Skin of body (tissue), 3 donors: ENCODE data around the gene ADIPOR2. TPM values are rescaled to one million over a fixed set of nuclear protein-coding genes. Genes with fewer than 3 reads are reported as not detected.

Experiments
- DNase-seq: peaks from one replicate; lab custom pipeline; 2025; lab: John Stamatoyannopoulos, UW
- small RNA-seq: library from RNA; depleted of rRNA; stranded (forward); fragments of <200 nt; gene quantifications from one replicate; pipeline ENCODE3, GENCODE V24; 2014; ENCODE audit warnings: low replicate concordance
- total RNA-seq: library from RNA; depleted of rRNA; stranded (reverse); fragments of >200 nt; gene quantifications from one replicate; pipeline ENCODE4 v1.2.3, GENCODE V29; 2014

Gene ADIPOR2
- total RNA-seq, 1 donor from 2014 or later, result 68.0 TPM

DNA sequence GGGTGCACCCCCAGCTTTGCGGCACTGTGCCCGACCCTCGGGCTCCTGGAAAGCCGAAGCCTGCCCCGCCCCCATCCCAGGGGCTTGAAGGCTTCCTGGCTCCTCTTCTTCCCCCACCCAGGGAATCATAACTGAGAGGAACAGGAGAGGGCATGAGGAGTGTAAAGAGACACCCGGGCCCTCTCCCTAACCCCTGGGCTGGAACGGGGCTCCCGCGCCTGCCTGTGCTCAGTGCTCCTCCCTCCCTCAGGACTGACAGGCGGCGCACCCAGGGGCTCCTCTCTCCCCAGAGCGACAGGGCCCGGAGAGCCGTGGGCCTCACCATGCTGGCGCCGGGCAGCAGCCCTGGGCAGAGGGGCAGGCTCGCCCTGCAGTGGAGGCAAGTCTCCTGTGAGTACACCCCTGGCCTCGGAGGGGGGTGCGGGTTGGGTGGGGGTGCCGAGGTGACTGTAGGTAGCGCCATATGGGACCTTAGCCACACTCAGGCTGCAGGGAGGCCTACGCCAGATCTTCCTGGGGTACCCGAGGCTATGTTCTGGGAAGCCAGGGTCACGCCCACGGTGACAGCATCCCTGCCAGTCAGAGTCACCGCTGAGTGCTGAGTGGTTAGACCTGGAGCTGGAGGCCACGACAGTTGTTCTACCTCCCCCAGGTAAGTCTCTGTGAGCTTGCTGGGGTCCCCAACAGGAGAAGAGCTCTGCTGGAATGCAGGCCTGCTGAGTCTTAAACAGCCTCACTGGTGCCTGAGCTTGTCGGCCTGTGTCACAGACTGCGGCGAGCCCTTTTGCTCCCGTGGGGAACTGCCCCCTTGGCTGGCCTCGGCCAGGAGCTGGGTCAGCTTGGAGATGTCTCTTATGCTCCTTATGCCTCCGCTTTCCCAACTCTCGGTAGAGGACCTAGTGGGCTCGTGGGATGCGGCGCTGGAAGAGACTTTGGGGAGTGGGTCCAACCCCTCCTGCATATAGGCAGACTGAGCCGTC lies 137.2 kb downstream of the ADIPOR2 start:
- DNase-seq, result no peak

DNA sequence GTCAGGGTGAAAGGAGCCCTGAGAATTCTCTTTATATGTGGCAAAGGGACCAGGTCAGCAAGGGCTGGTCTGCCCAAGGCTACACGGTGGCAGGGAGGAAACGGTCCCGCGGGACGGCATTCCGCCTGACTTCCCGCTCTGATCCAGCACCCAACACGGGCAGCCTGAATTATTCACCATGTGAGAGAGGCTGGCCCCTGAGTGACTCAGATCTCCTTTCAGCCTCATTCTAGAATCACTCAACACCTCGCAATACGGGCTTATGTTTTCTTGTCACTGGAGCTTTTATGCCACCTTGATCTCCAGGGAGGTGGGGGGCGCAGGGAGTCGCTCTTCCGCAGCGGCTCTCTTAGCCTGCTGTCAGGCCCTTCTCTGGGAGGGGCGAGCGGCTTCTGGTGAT lies 138.0 kb downstream of the ADIPOR2 start:
- DNase-seq, result no peak

DNA sequence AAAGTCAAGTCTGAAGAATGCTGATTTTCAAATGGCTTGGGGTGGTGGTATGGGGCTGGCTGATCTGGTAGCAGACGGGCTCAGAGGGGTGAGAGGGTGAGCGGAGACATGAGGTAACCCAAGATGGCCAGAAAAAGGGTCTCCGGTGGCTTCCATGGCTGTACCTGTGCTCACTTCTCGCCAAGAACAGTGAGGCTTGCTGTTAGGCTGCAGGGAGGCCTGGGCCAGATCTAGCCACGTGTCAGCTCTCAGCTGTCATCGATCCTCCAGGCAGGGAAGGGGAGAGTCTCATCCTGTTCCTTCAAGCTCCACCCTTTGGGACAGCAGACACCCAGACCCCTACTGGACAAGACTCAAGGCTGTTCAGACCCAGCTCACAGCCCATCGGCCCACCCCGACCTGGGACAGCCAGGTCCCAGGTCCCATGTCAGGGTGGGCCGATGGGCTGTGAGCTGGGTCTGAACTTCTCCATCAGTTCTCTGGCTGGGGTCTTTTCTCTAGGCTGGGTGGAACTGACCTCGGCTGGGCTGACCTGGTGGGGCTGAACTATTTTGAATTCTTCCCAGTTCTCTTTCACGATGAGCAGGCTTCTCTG lies 138.5 kb downstream of the ADIPOR2 start:
- no peak for DNase-seq

DNA sequence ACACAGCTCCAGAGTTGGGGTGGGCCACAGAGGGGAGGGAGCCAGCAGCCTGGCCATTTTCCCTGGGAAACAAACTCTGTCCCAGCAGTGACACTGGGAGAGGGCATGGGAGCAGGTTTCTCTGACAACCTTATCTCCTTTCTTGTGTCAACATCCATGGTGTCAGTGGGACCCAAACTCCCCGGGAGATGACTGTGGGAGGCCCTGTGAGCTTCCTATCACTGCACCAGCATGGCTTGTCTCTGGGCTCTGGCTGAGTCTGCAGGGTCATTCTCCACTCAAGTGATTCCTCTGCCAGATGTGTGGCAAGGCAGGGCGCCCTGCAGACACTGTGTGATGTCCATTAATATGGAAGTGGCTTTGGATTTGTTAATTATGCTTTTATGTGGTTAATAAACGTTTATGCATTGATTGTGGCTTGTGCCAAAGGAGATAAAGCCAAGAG lies 139.6 kb downstream of the ADIPOR2 start:
- no peak for DNase-seq

DNA sequence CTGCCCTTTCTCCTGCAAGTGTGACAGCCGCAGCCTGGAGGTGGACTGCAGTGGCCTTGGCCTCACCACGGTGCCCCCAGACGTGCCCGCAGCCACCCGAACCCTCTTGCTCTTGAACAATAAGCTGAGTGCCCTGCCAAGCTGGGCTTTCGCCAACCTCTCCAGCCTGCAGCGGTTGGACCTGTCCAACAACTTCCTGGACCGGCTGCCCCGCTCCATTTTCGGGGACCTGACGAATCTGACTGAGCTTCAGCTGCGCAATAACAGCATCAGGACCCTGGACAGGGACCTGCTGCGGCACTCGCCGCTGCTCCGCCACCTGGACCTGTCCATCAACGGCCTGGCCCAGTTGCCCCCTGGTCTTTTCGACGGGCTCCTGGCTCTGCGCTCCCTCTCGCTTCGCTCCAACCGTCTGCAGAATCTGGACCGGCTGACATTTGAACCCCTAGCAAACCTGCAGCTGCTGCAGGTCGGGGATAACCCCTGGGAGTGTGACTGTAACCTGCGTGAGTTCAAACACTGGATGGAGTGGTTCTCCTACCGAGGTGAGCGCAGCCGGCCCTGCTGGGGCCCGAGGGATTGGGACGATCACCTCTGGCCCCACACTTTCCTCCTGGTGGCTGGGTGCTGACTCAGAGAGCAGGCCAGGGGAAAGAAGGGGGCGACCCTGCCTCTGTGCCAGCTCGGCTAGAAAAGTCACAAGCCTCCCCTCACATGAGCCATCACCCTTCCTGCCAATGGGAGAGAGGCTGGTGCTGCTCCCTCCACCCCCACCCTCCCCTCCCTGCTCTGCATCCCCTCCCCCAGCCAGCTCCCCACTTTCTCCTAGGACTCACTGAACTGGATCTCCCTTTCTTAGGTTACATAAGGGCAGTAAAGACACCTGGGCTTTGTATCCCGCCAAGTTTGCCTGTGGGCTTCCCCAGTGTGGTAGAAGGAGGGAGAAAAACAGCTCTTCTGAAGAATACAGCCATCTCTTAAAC lies 140.4 kb downstream of the ADIPOR2 start:
- peak; percentile 9 for DNase-seq

DNA sequence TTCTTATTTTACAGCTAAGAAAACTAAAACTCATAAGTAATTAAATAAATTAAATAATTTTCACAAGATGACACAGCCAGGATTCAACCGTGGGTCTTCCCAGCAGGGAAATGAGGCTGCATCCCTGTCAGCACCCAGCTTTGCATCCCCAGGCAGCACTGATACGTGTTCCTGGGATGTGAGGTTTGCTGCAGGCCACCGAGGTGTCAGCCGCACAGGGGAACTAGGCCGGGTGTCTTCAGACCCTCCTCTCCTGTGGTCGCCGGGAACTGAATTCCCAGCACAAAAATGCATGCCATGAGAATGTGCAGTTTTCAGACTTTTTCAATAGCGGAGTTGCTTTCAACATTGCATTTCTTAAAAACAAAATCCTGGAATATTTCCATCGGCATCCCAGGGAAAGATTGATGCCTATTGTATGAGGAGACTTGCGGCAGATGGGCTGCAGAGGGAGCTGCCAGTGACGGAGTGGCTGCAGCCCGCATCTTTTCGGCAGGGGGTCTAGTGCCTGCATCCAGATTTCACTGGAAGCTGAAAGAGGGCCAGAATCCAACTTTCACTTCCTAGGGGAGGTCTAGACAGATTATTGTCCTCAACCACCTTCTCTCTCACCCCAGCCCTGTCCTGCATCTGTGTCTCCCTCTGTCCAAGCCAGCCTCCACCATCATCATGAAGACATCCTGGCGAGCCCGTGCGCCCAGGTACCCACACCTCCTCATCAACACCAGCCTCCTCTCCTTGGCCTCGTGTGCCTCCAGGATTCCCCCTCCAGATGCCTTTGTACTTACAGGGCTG lies 142.1 kb downstream of the ADIPOR2 start:
- no peak for DNase-seq

DNA sequence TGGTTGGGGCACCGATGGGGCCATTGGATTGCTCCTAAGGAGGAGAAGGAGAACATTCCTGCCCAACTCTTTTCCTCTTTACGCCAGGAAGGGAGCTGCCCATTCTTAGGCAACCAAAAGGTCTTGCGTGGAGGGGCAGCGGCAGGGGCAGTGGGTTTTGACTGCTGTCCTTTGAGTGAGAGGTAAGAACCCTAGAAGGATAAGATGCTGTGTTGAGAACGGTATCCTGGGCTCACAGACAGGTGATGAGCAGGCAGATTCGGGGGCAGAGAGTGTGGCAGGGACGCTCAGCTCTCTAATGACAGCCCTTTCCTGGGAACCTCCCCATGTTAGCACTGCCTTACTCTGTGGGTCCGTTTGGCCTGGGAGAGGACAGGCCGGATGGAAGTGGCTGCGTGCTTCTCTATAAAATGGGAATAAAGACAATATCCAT lies 142.7 kb downstream of the ADIPOR2 start:
- no peak for DNase-seq

DNA sequence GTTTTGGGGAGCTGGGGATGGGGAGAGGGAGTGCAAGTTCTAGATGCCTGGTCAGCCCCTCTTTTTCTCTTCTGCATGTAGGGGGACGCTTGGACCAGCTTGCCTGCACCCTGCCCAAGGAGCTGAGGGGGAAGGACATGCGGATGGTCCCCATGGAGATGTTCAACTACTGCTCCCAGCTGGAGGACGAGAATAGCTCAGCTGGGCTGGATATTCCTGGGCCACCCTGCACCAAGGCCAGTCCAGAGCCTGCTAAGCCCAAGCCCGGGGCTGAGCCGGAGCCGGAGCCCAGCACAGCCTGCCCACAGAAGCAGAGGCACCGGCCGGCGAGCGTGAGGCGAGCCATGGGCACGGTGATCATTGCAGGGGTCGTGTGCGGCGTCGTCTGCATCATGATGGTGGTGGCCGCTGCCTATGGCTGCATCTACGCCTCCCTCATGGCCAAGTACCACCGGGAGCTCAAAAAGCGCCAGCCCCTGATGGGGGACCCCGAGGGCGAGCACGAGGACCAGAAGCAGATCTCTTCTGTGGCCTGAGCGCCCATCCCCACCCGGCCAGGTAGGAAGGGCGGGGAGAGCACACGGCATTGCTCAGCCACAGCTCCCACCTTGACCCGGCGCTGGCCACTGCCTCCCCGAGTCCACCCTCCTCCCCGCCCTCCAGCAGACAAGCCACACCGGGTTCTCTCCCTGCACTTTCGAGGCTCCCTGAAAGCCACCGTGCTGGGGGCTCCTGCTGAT lies 143.5 kb downstream of the ADIPOR2 start:
- DNase-seq, result no peak

DNA sequence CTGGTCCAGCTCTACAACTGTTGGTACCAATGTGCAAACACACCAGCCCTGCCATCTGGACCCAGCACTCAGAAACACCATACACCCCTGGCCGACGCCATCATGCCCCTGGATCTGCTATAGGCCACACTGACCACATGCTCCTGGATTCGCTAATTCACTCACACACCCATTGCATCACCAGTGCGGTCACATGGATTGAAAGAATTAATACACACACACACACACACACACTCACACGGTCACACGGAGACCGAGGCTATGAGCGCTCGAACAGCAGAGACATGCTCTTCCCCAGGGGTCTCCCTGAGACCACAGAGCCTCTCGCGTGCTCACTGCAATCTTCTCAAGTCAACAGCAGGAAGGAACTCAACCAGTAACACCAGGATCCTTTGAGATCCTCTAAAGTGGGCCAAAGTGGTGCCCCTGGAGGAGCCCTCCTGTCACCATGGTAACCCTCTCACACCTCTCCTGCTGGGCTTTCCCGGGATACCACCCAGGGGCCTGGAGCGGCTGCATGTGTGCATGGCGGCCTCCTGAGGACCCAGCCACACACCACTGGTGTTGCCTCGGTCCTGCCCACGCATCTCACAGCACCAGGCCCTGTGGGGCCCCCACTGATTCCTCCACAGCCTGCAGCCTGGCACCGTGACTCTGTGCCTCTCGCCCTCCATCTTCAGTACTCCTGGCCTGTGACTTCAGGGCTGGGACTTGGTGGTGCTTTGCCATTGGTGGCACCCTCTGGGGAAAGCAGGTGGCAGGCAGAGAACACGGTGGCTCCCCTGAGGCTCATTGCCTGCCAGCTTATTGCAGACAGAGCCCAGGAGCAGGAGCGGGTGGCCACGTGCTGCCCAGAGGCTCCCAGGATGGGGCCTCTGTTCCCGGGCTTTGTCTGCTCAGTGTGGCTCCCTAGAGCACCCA lies 144.6 kb downstream of the ADIPOR2 start:
- no peak for DNase-seq

DNA sequence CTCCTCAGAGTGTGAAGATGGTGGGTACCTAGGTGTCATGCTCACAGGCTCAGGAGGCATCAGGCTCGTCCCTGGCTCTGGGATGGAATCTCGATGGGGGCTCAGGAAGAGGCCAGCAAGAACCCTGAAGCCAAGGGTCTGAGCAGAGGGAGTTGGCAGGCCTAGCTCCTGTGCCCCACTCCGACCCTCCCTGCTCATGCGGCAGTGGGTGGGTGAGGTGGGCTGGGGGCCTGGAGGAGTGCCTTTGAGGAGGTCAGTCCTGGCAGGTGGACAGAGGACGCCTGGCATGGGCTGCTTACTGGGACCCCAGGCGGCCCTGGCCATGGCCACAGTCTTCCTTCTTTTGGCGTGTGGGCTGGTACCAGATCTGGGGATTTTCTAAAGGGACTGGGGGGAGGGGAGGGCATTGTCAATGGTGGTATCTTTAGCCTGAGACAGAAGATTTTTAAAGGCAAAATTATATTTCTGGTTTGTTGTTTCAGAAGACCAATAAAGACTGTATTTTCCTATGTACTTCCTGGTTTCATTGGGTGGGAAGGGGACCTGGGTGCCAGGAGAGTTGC lies 145.5 kb downstream of the ADIPOR2 start:
- no peak for DNase-seq

DNA sequence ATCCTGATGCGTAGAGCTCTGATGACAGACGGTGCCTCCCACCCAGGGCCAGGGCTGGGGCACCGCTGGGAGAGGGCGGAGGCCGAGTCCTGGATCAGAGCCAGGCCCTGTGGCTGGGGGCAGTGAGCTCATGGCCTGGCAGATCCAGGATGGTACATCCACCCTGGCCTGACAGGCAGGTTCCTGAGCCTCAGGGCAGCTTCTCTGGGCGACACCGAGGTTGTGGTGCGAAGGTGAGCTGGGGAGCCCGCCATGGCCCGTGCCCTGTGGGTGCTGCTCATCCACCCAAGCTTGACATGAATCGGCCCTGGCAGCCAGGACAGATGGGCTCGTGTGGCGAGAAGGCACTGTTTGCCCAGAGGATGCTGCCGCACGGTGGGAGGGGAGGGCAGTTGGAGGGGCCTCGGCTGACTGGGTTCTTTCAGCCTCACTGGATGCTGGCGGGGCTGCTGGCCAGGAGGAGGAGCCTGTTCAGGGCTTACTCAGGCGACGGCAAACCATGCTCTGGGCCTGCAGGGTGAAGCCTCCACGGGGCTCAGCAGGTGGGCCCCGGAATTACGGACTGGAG lies 146.1 kb downstream of the ADIPOR2 start:
- DNase-seq, result no peak

DNA sequence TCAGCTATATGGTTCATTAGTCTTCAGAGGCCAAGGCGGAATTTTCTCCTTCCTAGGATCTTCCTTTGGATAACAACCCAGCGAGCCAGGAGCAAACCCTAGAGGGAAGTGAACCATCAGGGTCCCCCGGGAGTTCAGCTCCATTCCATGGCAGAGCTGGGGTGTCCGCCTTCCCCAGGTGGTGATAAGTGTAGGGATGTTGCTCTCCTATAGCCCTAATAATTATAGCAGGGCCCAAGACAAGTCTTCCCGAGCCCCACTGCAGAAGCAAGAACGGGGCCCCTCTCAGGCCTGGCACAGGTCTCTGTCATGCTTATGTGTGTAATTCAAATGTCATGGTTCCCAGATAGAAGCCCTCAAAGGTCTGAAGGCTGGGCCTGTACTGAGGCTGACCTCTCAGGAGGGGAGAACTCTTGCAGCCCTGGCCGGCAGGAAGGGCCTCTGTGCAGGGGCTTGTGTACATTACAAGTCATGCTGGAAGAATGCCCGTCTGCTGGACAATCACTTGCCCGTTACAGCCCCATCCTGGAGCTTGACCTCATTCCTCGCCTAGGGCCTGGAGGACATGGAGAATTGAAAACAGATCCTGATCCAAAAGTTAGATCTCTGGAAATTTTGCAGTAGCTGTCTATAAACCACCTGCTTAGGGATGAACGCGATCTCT lies 146.8 kb downstream of the ADIPOR2 start:
- DNase-seq, result no peak

Small RNA genes lying within 50 kb of the gene (small RNA-seq; reads per million reads assigned to genes)
- gene MIR3649, result not detected

Other genes with a start within 250 kb of the ADIPOR2 start
- gene FBXL14, start 96.5 kb upstream of the ADIPOR2 start, total RNA-seq, result 4.8 TPM
- gene WNT5B, start 61.8 kb upstream of the ADIPOR2 start, total RNA-seq, result 22.7 TPM
- 0.20 TPM for gene LRTM2, start 129.5 kb downstream of the ADIPOR2 start, total RNA-seq
- 1.9 TPM for gene CACNA2D4, start 227.6 kb downstream of the ADIPOR2 start, total RNA-seq